Breast epithelium (tissue), 4 donors: ENCODE results near the gene IER5. TPM values are rescaled to one million over a fixed set of nuclear protein-coding genes. Genes with fewer than 3 reads are reported as not detected.

Experiments
- DNase-seq, 2 donors: peaks; one replicate each; pipeline ENCODE4 v3.0.0-alpha.2; 2019; ENCODE audit warnings: low spot score in 2 of 2
- H3K27ac ChIP-seq, 2 donors: fragments of 200-600 bp; sonication (generic) in 1 of 2; one replicate each; pipeline ENCODE4 v1.5.1; 2016 to 2019; ENCODE audit warnings: mild to moderate bottlenecking in 1 of 2
- H3K27me3 ChIP-seq, 2 donors: fragments of 200-600 bp; sonication (generic) in 1 of 2; one replicate each; pipeline versions ENCODE4 v1.5.1 to v1.6.0; 2017 to 2019; ENCODE audit warnings: control low read depth in 1 of 2, mild to moderate bottlenecking in 1 of 2
- H3K36me3 ChIP-seq: fragments of 200-600 bp; one replicate; pipeline ENCODE4 v1.5.1; 2019
- H3K4me1 ChIP-seq, 2 donors: fragments of 200-600 bp; sonication (generic); one replicate each; pipeline ENCODE4 v1.5.1; 2016 to 2019; ENCODE audit warnings: control low read depth in 1 of 2
- H3K4me3 ChIP-seq, 3 donors: fragments of 200-600 bp; sonication (generic); 1 replicate in 2 of 3; 2 replicates in 1 of 3; pipeline ENCODE4 v1.5.1; 2016 to 2019; ENCODE audit warnings: mild to moderate bottlenecking in 3 of 3, moderate library complexity in 2 of 3
- H3K9me3 ChIP-seq, 2 donors: fragments of 200-600 bp; sonication (generic) in 1 of 2; one replicate each; pipeline ENCODE4 v1.5.1; 2016 to 2019; ENCODE audit warnings: control low read depth in 1 of 2
- POLR2A ChIP-seq: fragments of 450-650 bp; IDR thresholded peaks from one replicate; pipeline ENCODE4 v1.6.1; 2016; ENCODE audit warnings: antibody characterized with exemption, mild to moderate bottlenecking, moderate library complexity
- POLR2AphosphoS5 ChIP-seq, 3 donors: sonication (generic); formaldehyde crosslinking; IDR thresholded peaks; one replicate each; pipeline ENCODE4 v1.6.1; 2017; ENCODE audit warnings: antibody characterized with exemption in 3 of 3
- intact Hi-C: fragments of 100-400 bp; cut with DNase I; formaldehyde crosslinking; loops from one replicate; pipeline ENCODE4 v1.15.1; 2023; ENCODE audit warnings: low total_unique reads
- total RNA-seq, 3 donors: library from RNA; depleted of rRNA; stranded (reverse); fragments of >200 nt; gene quantifications; one replicate each; pipeline ENCODE4 v1.1.0, GENCODE V29; 2016
- TF ChIP-seq, protein P1 (sequence below), 3 donors: fragments of 450-650 bp; IDR thresholded peaks; one replicate each; pipeline ENCODE4 v1.5.1; 2016 to 2017; ENCODE audit warnings: antibody characterized with exemption in 3 of 3, mild to moderate bottlenecking in 3 of 3, moderate library complexity in 3 of 3

The IER5 gene
- total RNA-seq, 3 donors from 2014 or later, result 6.9 to 19.7 (median 18.1) TPM

DNA sequence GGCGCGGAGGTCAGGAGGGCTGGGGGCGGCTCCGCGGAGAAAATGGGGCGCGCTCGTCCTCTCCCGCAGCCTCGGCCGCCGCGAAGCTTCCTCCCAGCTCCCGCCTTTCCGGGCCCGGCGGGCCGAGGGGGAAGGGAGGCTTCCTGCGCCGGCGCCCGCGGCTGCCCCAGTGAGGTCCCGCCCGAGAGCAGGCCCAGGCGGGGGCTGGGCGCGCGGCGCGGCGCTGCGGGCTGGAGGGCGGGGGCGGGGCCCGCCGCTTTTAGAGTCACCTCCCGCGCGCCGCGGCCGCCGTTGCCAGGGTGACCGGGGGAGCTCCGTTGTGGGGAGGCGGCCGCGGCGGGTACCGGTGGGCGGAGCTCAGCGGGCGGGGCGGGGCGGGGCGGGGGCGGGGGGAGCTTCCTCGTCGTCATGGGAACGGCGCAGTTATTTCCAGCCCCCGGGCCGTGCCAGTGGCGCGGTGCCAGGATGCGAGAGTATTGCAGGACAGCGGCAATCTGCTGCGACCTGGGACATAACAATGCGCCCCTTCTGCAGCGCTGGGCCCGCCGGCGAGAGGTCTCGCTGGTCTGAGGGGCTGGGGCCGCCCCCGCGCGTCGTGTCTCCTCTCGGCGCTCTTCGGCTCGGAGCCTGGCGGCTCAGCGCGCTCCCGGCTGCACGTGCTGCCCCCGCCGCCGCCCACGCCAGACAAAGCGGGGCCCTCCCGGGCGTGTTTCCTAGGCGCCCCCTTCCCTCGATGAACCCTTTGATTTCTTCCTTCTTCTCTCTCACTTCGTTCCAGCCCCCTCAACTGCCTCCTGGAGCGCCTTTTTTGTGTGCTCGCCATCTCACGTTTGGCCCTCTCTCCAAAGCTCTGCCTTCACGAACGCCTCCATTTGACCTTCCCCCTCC is 16.9 kb downstream of the IER5 start:
- no peaks in the 10 kb centered on the region for H3K27me3 ChIP-seq
- no peaks in the 10 kb centered on the region for H3K36me3 ChIP-seq
- TF ChIP-seq POLR2AphosphoS5 (IDR thresholded peaks at IDR 0.05), result peak in 2 of 3 donors; percentile 34 to 67
- TF ChIP-seq, protein P1, sequence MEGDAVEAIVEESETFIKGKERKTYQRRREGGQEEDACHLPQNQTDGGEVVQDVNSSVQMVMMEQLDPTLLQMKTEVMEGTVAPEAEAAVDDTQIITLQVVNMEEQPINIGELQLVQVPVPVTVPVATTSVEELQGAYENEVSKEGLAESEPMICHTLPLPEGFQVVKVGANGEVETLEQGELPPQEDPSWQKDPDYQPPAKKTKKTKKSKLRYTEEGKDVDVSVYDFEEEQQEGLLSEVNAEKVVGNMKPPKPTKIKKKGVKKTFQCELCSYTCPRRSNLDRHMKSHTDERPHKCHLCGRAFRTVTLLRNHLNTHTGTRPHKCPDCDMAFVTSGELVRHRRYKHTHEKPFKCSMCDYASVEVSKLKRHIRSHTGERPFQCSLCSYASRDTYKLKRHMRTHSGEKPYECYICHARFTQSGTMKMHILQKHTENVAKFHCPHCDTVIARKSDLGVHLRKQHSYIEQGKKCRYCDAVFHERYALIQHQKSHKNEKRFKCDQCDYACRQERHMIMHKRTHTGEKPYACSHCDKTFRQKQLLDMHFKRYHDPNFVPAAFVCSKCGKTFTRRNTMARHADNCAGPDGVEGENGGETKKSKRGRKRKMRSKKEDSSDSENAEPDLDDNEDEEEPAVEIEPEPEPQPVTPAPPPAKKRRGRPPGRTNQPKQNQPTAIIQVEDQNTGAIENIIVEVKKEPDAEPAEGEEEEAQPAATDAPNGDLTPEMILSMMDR (IDR thresholded peaks at IDR 0.05), result no peak
- peak; percentile 91 to 94 for DNase-seq
- intact Hi-C loops, result no loop called here
- peak overlapping the region; percentile 60 to 94 (median 77) for H3K4me3 ChIP-seq
- H3K27ac ChIP-seq, result peak overlapping the region; percentile 96
- H3K4me1 ChIP-seq, result peaks cover 0 to 22% of the 10 kb centered on the region in 2 donors
- no peaks in the 10 kb centered on the region for H3K9me3 ChIP-seq

DNA sequence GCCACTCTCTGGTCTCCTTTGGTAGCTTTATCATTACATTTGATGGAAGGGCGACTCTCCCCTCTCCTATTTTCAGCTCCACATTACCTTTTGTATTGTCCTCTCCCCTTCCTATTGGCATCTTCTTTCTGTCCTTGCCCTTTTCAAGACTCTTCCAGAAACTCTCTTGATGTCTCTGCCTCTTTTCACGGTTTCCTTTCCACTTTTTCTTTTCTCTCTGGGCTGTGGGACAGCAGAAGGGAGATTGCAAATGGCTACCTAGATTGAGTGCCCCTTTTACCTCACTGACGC is 17.5 kb downstream of the IER5 start:
- no peak for DNase-seq
- Histone ChIP-seq H3K4me3 (peak overlapping the region; percentile 60 to 94 (median 77)), H3K27me3 (no peaks in the 10 kb centered on the region), H3K4me1 (peaks cover 0 to 22% of the 10 kb centered on the region in 2 donors), H3K27ac (peak overlapping the region; percentile 96), H3K36me3 (no peaks in the 10 kb centered on the region), H3K9me3 (no peaks in the 10 kb centered on the region)
- intact Hi-C loops, result no loop called here
- no peak for TF ChIP-seq POLR2AphosphoS5 (IDR thresholded peaks at IDR 0.05)

DNA sequence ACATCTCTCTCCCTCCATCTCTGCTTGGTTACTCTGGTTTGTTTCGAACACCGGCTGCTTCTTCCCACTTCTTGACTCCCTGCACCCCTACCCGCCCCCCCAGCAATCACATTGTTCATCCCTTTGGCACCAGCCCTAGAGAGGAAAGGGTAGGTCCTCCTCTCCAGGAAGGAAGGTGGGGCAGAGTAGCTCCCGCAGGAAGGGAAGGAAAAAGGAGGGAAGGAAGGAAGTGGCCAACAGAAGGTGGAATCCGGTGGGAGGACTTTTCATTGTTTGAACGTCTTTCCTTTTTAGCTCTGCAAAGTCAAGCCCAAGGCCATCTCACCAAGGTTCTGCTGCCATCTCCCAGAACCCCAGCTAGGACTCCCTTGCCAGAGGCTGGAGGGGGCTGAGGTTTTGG is 18.0 kb downstream of the IER5 start:
- H3K4me3 ChIP-seq, result no peak overlapping the region
- intact Hi-C loops, result no loop called here
- peak overlapping the region; percentile 96 for H3K27ac ChIP-seq
- H3K4me1 ChIP-seq, result peaks cover 2 to 20% of the 10 kb centered on the region in 2 donors
- no peak for DNase-seq
- no peaks in the 10 kb centered on the region for H3K9me3 ChIP-seq
- H3K36me3 ChIP-seq, result no peaks in the 10 kb centered on the region
- H3K27me3 ChIP-seq, result no peaks in the 10 kb centered on the region
- TF ChIP-seq, protein P1 (IDR thresholded peaks at IDR 0.05), result no peak
- TF ChIP-seq POLR2A (no peak), POLR2AphosphoS5 (IDR thresholded peaks at IDR 0.05) (no peak)

DNA sequence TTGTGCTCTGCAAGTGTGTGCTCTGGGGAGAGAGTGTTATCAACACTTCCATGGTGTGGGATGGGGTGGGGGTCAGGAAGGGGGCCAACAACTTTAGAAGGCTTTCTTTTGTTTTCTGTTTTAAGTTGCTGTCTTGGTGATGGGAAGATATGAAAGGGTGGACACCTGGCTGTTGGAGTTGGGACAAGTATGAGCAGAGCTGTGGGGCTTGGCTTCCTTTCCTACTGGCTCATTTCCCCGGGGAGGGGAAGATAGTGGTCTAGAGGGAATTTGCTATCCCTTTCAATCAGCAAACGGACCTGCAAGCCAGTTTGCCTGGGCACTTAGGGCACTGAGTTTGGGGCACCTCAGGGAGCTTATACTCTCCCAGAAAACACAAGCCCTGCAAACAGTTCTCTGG is 19.2 kb downstream of the IER5 start:
- no peaks in the 10 kb centered on the region for H3K36me3 ChIP-seq
- H3K4me1 ChIP-seq, result peaks cover 9 to 12% of the 10 kb centered on the region in 2 donors
- intact Hi-C loops, result no loop called here
- no peaks in the 10 kb centered on the region for H3K9me3 ChIP-seq
- H3K27me3 ChIP-seq, result no peaks in the 10 kb centered on the region
- TF ChIP-seq, protein P1 (IDR thresholded peaks at IDR 0.05), result no peak
- no peak for TF ChIP-seq POLR2A
- no peak for TF ChIP-seq POLR2AphosphoS5 (IDR thresholded peaks at IDR 0.05)
- H3K27ac ChIP-seq, result peak overlapping the region in 1 of 2 donors; percentile 4
- DNase-seq, result no peak
- H3K4me3 ChIP-seq, result no peak overlapping the region

DNA sequence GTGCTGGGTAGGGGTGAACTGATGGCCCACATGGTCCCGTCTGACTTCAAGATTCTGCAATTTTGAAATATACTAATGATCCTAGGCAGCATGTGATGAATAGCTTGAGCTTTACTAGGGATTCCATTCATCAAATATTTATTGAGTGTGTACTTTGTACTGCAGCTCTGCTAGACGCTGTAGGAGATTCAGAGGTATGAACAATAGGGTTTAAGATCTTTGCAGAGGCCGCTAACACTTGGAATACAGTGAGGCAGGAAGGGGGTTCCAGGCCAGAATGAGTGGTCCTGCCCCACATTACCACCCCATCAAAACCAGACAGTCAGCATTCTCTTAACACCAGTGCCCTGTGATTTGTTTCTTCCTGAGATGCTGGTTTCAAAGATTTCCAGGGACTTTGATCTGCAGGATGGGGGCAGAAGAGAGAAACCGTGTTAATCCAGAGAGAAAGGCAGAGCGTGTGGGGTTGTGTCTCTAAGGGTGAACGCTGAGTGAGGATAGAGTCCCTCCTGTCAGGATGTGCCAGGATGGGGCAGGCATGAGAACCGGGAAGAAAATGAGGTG is 19.9 kb downstream of the IER5 start:
- H3K27ac ChIP-seq, result no peak overlapping the region
- no peaks in the 10 kb centered on the region for H3K27me3 ChIP-seq
- peaks cover 9 to 12% of the 10 kb centered on the region in 2 donors for H3K4me1 ChIP-seq
- TF ChIP-seq, protein P1 (IDR thresholded peaks at IDR 0.05), result no peak
- TF ChIP-seq POLR2AphosphoS5 (IDR thresholded peaks at IDR 0.05), result no peak
- TF ChIP-seq POLR2A, result no peak
- no peaks in the 10 kb centered on the region for H3K9me3 ChIP-seq
- intact Hi-C loops, result no loop called here
- no peaks in the 10 kb centered on the region for H3K36me3 ChIP-seq
- no peak for DNase-seq
- no peak overlapping the region for H3K4me3 ChIP-seq
